Activated CD4-positive, alpha-beta T cell treated with anti-CD3 and anti-CD28 coated beads, Interleukin-2, Interleukin-6, amounts not matched to agents 100 ng/mL and 50 ng/mL, durations not matched to agents 16 hours and 8 hours (primary cell): ENCODE data around the gene CCDC73.
A peak's percentile ranks its signal among the peaks of the same experiment; 100 is the strongest.
"Not testable (repeated sequence)": the region's sequence is repeated elsewhere in the genome, so short reads cannot be mapped to it uniquely, and the experiment has no call there.

ENCODE experiments used
- DNase-seq: peaks from one replicate; pipeline ENCODE4 v3.0.0-alpha.2; 2020

CCDC73 gene

GRCh38 chr11:32792948-32793475 is 1.4 kb downstream of the CCDC73 start:
- peak; percentile 66 for DNase-seq

- no peak for DNase-seq
Measured at GRCh38 chr11:32792111-32792947, 2.1 kb downstream of the CCDC73 start.

- DNase-seq: no peak
Measured at GRCh38 chr11:32790916-32791315, 3.5 kb downstream of the CCDC73 start.

- DNase-seq: no peak
Measured at GRCh38 chr11:32786811-32787210, 7.7 kb downstream of the CCDC73 start.

GRCh38 chr11:32785262-32785661 is 9.2 kb downstream of the CCDC73 start:
- no peak for DNase-seq

GRCh38 chr11:32781721-32782120 is 12.7 kb downstream of the CCDC73 start:
- no peak for DNase-seq

GRCh38 chr11:32780839-32781238 is 13.6 kb downstream of the CCDC73 start:
- not testable (repeated sequence) for DNase-seq

- no peak for DNase-seq
Measured at GRCh38 chr11:32779136-32779535, 15.3 kb downstream of the CCDC73 start.

- no peak for DNase-seq
Measured at GRCh38 chr11:32775908-32776307, 18.6 kb downstream of the CCDC73 start.

GRCh38 chr11:32774081-32774480 is 20.4 kb downstream of the CCDC73 start:
- DNase-seq: no peak

GRCh38 chr11:32772731-32773130 is 21.7 kb downstream of the CCDC73 start:
- no peak for DNase-seq

GRCh38 chr11:32761774-32762173 is 32.7 kb downstream of the CCDC73 start:
- DNase-seq: not testable (repeated sequence)

GRCh38 chr11:32758291-32758690 is 36.2 kb downstream of the CCDC73 start:
- DNase-seq: no peak

- not testable (repeated sequence) for DNase-seq
Measured at GRCh38 chr11:32753181-32753580, 41.3 kb downstream of the CCDC73 start.

GRCh38 chr11:32752001-32752400 is 42.5 kb downstream of the CCDC73 start:
- DNase-seq: no peak

- no peak for DNase-seq
Measured at GRCh38 chr11:32751381-32751780, 43.1 kb downstream of the CCDC73 start.

- DNase-seq: no peak
Measured at GRCh38 chr11:32729976-32730375, 64.5 kb downstream of the CCDC73 start.

GRCh38 chr11:32723332-32723731 is 71.1 kb downstream of the CCDC73 start:
- DNase-seq: no peak

GRCh38 chr11:32722255-32722654 is 72.2 kb downstream of the CCDC73 start:
- no peak for DNase-seq

GRCh38 chr11:32713496-32713895 is 81.0 kb downstream of the CCDC73 start:
- no peak for DNase-seq

GRCh38 chr11:32708978-32709377 is 85.5 kb downstream of the CCDC73 start:
- DNase-seq: not testable (repeated sequence)

- no peak for DNase-seq
Measured at GRCh38 chr11:32706985-32707741, 87.3 kb downstream of the CCDC73 start.

GRCh38 chr11:32705309-32706033 is 89.0 kb downstream of the CCDC73 start:
- DNase-seq: no peak
